ENCODE data around the gene GRIA1. TPM values are rescaled to one million over a fixed set of nuclear protein-coding genes. Genes with fewer than 3 reads are reported as not detected.

Gene GRIA1
- total and polyA plus RNA-seq, 2 of the 13 experiments (the other 11 are each of a cell fraction or from before 2014, with no cell fraction given) = not detected

DNA sequence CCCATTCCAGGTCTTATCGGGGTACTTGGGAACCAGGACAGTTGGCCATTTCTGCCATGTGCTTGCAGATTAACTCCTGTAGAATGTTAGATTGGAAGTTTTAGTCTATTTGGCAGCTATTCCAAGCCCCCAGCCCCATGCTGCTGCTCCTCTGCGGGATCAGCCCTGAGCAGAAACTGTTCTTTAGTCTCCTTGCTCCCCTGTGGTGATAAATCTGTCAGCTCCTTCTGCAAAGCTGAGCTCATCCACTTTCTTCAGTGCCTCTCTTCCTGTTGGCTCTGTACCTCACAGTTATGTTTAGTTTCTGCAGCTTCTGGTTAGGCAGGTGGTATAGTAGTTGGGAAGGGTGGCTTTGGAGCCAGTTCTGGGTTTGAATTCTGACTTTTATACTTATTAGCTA is 170.4 kb downstream of the GRIA1 start:
- Histone ChIP-seq H3K36me3 (replicated peaks in 1 of 2; ENCODE audit: control insufficient read depth in 1 of 2, insufficient read depth in 2 of 2, low read length in 2 of 2) (no peaks in the 10 kb centered on the region), H3K9ac (ENCODE audit: insufficient read depth, low read depth, low read length) (no peak overlapping the region), H3K4me1 (ENCODE audit: insufficient read depth, low read length) (no peaks in the 10 kb centered on the region), H2AFZ (ENCODE audit: low read length) (no peak overlapping the region), H3K79me2 (ENCODE audit: insufficient read depth, low read length) (no peaks in the 10 kb centered on the region), H3K27ac (ENCODE audit: extremely low read length, insufficient read depth, low read length) (no peak overlapping the region), H3K9me3 (ENCODE audit: low read length) (no peaks in the 10 kb centered on the region), H3K27me3 (ENCODE audit: control insufficient read depth in 1 of 2, insufficient read depth in 2 of 2, low read length in 2 of 2) (no peaks in the 10 kb centered on the region), H3K4me2 (ENCODE audit: low read depth, low read length) (no peak overlapping the region), H4K20me1 (ENCODE audit: insufficient read depth, low read length) (no peaks in the 10 kb centered on the region), H3K4me3 (replicated peaks in 1 of 3; ENCODE audit: insufficient read depth in 1 of 3, low read depth in 2 of 3, low read length in 3 of 3) (no peak overlapping the region)
- FAIRE-seq (no peak), DNase-seq (ENCODE audit: low spot score) (no peak), ATAC-seq (no peak)
- 56% methylated on average over 2 of the region's 2 CpGs for WGBS (ENCODE audit: low lambda C conversion rate)
- ChIA-PET CTCF (ENCODE audit: low intra/inter-chr PET ratio, low total read pairs) (no interaction called here), POLR2A (no interaction called here)
- in situ Hi-C loops (cut with HindIII; ENCODE audit: extremely low pct_ligation_motif_present, low pct_unique_long_range_greater_than_20kb) = no loop called here
- intact Hi-C loops (cut with micrococcal nuclease; ENCODE audit: unreplicated experiment) = no loop called here
- TF ChIP-seq, protein P1, sequence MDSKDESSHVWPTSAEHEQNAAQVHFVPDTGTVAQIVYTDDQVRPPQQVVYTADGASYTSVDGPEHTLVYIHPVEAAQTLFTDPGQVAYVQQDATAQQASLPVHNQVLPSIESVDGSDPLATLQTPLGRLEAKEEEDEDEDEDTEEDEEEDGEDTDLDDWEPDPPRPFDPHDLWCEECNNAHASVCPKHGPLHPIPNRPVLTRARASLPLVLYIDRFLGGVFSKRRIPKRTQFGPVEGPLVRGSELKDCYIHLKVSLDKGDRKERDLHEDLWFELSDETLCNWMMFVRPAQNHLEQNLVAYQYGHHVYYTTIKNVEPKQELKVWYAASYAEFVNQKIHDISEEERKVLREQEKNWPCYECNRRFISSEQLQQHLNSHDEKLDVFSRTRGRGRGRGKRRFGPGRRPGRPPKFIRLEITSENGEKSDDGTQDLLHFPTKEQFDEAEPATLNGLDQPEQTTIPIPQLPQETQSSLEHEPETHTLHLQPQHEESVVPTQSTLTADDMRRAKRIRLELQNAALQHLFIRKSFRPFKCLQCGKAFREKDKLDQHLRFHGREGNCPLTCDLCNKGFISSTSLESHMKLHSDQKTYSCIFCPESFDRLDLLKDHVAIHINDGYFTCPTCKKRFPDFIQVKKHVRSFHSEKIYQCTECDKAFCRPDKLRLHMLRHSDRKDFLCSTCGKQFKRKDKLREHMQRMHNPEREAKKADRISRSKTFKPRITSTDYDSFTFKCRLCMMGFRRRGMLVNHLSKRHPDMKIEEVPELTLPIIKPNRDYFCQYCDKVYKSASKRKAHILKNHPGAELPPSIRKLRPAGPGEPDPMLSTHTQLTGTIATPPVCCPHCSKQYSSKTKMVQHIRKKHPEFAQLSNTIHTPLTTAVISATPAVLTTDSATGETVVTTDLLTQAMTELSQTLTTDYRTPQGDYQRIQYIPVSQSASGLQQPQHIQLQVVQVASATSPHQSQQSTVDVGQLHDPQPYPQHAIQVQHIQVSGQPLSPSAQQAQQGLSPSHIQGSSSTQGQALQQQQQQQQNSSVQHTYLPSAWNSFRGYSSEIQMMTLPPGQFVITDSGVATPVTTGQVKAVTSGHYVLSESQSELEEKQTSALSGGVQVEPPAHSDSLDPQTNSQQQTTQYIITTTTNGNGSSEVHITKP (CRISPR knock-in tag; IDR thresholded peaks at IDR 0.05; ENCODE audit: low read depth) = no peak
- no peak for TF ChIP-seq ZNF720 (CRISPR knock-in tag; IDR thresholded peaks at IDR 0.05)
- TF ChIP-seq, protein P2, sequence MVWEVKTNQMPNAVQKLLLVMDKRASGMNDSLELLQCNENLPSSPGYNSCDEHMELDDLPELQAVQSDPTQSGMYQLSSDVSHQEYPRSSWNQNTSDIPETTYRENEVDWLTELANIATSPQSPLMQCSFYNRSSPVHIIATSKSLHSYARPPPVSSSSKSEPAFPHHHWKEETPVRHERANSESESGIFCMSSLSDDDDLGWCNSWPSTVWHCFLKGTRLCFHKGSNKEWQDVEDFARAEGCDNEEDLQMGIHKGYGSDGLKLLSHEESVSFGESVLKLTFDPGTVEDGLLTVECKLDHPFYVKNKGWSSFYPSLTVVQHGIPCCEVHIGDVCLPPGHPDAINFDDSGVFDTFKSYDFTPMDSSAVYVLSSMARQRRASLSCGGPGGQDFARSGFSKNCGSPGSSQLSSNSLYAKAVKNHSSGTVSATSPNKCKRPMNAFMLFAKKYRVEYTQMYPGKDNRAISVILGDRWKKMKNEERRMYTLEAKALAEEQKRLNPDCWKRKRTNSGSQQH (CRISPR knock-in tag; IDR thresholded peaks at IDR 0.05; ENCODE audit: low read depth) = no peak
- no peak for TF ChIP-seq NFKBIZ (CRISPR knock-in tag; IDR thresholded peaks at IDR 0.05)
- TF ChIP-seq TP53 (CRISPR knock-in tag; conservative IDR thresholded peaks at IDR 0.05) = no peak
- TF ChIP-seq, protein P3, sequence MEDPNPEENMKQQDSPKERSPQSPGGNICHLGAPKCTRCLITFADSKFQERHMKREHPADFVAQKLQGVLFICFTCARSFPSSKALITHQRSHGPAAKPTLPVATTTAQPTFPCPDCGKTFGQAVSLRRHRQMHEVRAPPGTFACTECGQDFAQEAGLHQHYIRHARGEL (CRISPR knock-in tag; IDR thresholded peaks at IDR 0.05) = no peak
- TF ChIP-seq, protein P4, sequence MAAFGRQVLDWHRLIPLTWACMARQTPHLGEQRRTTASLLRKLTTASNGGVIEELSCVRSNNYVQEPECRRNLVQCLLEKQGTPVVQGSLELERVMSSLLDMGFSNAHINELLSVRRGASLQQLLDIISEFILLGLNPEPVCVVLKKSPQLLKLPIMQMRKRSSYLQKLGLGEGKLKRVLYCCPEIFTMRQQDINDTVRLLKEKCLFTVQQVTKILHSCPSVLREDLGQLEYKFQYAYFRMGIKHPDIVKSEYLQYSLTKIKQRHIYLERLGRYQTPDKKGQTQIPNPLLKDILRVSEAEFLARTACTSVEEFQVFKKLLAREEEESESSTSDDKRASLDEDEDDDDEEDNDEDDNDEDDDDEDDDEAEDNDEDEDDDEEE (CRISPR knock-in tag; IDR thresholded peaks at IDR 0.05) = no peak
- no peak for TF ChIP-seq SIN3A (IDR thresholded peaks at IDR 0.05; ENCODE audit: borderline replicate concordance, low read depth, low read length)
- TF ChIP-seq, protein P5, sequence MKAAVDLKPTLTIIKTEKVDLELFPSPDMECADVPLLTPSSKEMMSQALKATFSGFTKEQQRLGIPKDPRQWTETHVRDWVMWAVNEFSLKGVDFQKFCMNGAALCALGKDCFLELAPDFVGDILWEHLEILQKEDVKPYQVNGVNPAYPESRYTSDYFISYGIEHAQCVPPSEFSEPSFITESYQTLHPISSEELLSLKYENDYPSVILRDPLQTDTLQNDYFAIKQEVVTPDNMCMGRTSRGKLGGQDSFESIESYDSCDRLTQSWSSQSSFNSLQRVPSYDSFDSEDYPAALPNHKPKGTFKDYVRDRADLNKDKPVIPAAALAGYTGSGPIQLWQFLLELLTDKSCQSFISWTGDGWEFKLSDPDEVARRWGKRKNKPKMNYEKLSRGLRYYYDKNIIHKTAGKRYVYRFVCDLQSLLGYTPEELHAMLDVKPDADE (CRISPR knock-in tag; IDR thresholded peaks at IDR 0.05) = no peak
- TF ChIP-seq ZEB1 (IDR thresholded peaks at IDR 0.05; ENCODE audit: insufficient replicate concordance, low read depth) = no peak
- TF ChIP-seq ZNF510 (CRISPR knock-in tag; IDR thresholded peaks at IDR 0.05; ENCODE audit: low read depth) = no peak
- TF ChIP-seq, protein P6, sequence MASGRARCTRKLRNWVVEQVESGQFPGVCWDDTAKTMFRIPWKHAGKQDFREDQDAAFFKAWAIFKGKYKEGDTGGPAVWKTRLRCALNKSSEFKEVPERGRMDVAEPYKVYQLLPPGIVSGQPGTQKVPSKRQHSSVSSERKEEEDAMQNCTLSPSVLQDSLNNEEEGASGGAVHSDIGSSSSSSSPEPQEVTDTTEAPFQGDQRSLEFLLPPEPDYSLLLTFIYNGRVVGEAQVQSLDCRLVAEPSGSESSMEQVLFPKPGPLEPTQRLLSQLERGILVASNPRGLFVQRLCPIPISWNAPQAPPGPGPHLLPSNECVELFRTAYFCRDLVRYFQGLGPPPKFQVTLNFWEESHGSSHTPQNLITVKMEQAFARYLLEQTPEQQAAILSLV (CRISPR knock-in tag; IDR thresholded peaks at IDR 0.05; ENCODE audit: borderline replicate concordance) = no peak
- no TSS peak for BruUV-seq (replicated peaks)
